Measurements from ENCODE around the gene CNIH1.
A peak's percentile ranks its signal among the peaks of the same experiment; 100 is the strongest.

The CNIH1 gene

DNA sequence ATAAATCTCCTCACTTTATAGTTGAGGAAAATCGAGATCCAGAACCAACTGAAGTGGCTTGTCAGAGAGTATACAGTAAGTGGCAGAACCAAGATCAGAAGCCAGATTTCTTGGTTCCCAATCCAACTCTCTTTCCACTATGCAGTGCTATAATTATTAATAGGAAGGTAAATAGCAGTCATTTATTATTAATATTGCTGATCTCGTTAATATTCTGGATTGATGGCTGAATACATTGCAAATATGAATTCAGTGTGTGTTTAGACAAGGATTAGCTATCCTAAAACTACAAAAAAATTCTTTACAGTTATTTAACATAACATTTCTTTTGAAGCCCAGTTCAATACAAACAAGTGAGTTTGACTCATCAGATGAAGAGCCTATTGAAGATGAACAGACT is 41.6 kb downstream of the CNIH1 start:
- H3K27ac ChIP-seq (ENCODE audit: low read depth, low read length), result no peak overlapping the region
- H3K4ac ChIP-seq (ENCODE audit: low read depth, low read length), result no peak overlapping the region
- H3K4me2 ChIP-seq (ENCODE audit: low read length), result no peak overlapping the region
- H3K23ac ChIP-seq (ENCODE audit: low read length), result no peak overlapping the region
- no peak overlapping the region for H4K5ac ChIP-seq (ENCODE audit: low read length)
- no peak overlapping the region for H3K9ac ChIP-seq (ENCODE audit: low read length)
- H3K56ac ChIP-seq (ENCODE audit: low read length), result no peak overlapping the region
- H2AK5ac ChIP-seq (ENCODE audit: low read length), result no peak overlapping the region
- no peak overlapping the region for H4K8ac ChIP-seq (ENCODE audit: low read depth, low read length)
- H3K4me3 ChIP-seq (ENCODE audit: low read length), result no peak overlapping the region
- H3K79me2 ChIP-seq (ENCODE audit: control insufficient read depth, insufficient read depth, low read length), result no peaks in the 10 kb centered on the region
- WGBS (ENCODE audit: extremely low coverage, insufficient coverage, low lambda C conversion rate), result no CpG with 5 or more reads among the region's 2 CpGs
- no peak overlapping the region for H2BK5ac ChIP-seq (ENCODE audit: low read length)
- H3K27me3 ChIP-seq (ENCODE audit: insufficient read depth, low read length, poor library complexity), result no peaks in the 10 kb centered on the region
- no peak overlapping the region for H2BK120ac ChIP-seq (ENCODE audit: low read depth, low read length)
- H3K36me3 ChIP-seq (ENCODE audit: control insufficient read depth, insufficient read depth, low read length), result no peaks in the 10 kb centered on the region
- H3K79me1 ChIP-seq (ENCODE audit: low read length), result peaks cover 2% of the 10 kb centered on the region
- no peaks in the 10 kb centered on the region for H3K4me1 ChIP-seq (ENCODE audit: control insufficient read depth, low read depth, low read length)
- no peak for DNase-seq
- H2BK15ac ChIP-seq (replicated peaks; ENCODE audit: low read depth), result no peak overlapping the region
- no peak overlapping the region for H3K18ac ChIP-seq (ENCODE audit: low read length)

DNA sequence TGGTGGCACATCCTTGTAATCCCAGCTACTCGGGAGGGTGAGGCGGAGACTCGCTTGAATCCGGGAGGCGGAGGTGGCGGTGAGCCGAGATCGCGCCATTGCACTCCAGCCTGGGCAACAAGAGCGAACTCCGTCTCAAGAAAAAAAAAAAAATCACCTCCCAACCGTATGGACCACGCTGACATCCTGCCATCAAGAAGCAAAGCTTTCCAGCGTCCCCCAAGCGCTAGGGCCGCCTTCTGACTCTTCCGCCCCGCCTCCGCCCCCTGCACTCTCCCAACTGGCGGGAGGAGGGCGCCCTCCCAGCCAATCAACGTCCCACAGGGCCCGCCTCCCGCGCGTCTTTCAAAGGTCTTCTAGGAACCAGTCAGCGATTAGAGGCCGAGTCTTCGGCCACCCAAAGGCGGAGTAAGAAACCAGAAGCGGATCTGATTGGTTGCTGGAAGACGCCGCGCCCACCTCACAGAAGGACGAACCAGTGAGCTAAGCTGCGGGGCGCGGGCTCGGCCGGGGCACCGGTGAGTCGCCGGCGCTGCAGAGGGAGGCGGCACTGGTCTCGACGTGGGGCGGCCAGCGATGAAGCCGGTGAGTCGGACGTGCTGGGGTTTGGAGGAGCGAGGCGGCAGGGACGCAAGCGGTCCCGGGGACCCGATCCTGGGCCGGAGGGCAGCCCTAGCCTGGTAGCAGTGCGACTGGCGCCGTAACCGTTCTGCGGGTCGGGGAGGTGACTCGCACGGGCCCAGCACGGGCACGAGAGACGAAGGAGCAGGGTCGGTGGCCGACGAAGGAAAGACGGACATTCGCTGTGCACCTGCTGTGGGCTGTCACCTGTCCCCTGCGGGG is 44.5 kb downstream of the CNIH1 start, which contains the start of gene CDKN3:
Gene CDKN3 (plus strand): TSS at position 515 of the 843 bp plus-strand sequence. CDS start 62 bp downstream, at position 577.
- Histone ChIP-seq H3K23ac (ENCODE audit: low read length) (peak within 1 kb of the TSS; percentile 86), H3K9ac (ENCODE audit: low read length) (peak within 1 kb of the TSS; percentile 98), H3K4ac (ENCODE audit: low read depth, low read length) (no peak within 1 kb of the TSS), H4K5ac (ENCODE audit: low read length) (no peak within 1 kb of the TSS), H2BK5ac (ENCODE audit: low read length) (peak within 1 kb of the TSS; percentile 65), H2BK15ac (replicated peaks; ENCODE audit: low read depth) (no peak within 1 kb of the TSS), H3K79me2 (ENCODE audit: control insufficient read depth, insufficient read depth, low read length) (no peaks in the 10 kb centered on the region), H3K4me2 (ENCODE audit: low read length) (peak within 1 kb of the TSS; percentile 86), H3K27me3 (ENCODE audit: insufficient read depth, low read length, poor library complexity) (no peaks in the 10 kb centered on the region), H3K79me1 (ENCODE audit: low read length) (peaks cover 2% of the 10 kb centered on the region), H3K27ac (ENCODE audit: low read depth, low read length) (peak within 1 kb of the TSS; percentile 9), H3K36me3 (ENCODE audit: control insufficient read depth, insufficient read depth, low read length) (no peaks in the 10 kb centered on the region), H4K8ac (ENCODE audit: low read depth, low read length) (no peak within 1 kb of the TSS), H3K4me1 (ENCODE audit: control insufficient read depth, low read depth, low read length) (no peaks in the 10 kb centered on the region), H3K56ac (ENCODE audit: low read length) (peak within 1 kb of the TSS; percentile 99), H3K4me3 (ENCODE audit: low read length) (peak within 1 kb of the TSS; percentile 90), H3K18ac (ENCODE audit: low read length) (peak within 1 kb of the TSS; percentile 31), H2BK120ac (ENCODE audit: low read depth, low read length) (no peak within 1 kb of the TSS), H2AK5ac (ENCODE audit: low read length) (no peak within 1 kb of the TSS)
- no CpG with 5 or more reads among the region's 76 CpGs for WGBS (ENCODE audit: extremely low coverage, insufficient coverage, low lambda C conversion rate)
- DNase-seq, result peak; percentile 100

- no peak overlapping the region for H2AK5ac ChIP-seq (ENCODE audit: low read length)
- no peak overlapping the region for H2BK120ac ChIP-seq (ENCODE audit: low read depth, low read length)
- DNase-seq, result no peak
- no peak overlapping the region for H3K4me3 ChIP-seq (ENCODE audit: low read length)
- no peak overlapping the region for H4K5ac ChIP-seq (ENCODE audit: low read length)
- H4K8ac ChIP-seq (ENCODE audit: low read depth, low read length), result no peak overlapping the region
- H3K79me1 ChIP-seq (ENCODE audit: low read length), result peaks cover 2% of the 10 kb centered on the region
- H3K23ac ChIP-seq (ENCODE audit: low read length), result no peak overlapping the region
- WGBS (ENCODE audit: extremely low coverage, insufficient coverage, low lambda C conversion rate), result no CpG with 5 or more reads among the region's 9 CpGs
- no peaks in the 10 kb centered on the region for H3K27me3 ChIP-seq (ENCODE audit: insufficient read depth, low read length, poor library complexity)
- no peaks in the 10 kb centered on the region for H3K36me3 ChIP-seq (ENCODE audit: control insufficient read depth, insufficient read depth, low read length)
- no peak overlapping the region for H2BK15ac ChIP-seq (replicated peaks; ENCODE audit: low read depth)
- peak overlapping the region; percentile 32 for H3K4me2 ChIP-seq (ENCODE audit: low read length)
- H3K4me1 ChIP-seq (ENCODE audit: control insufficient read depth, low read depth, low read length), result no peaks in the 10 kb centered on the region
- H3K79me2 ChIP-seq (ENCODE audit: control insufficient read depth, insufficient read depth, low read length), result no peaks in the 10 kb centered on the region
- H2BK5ac ChIP-seq (ENCODE audit: low read length), result no peak overlapping the region
- peak overlapping the region; percentile 31 for H3K18ac ChIP-seq (ENCODE audit: low read length)
- no peak overlapping the region for H3K27ac ChIP-seq (ENCODE audit: low read depth, low read length)
- peak overlapping the region; percentile 73 for H3K9ac ChIP-seq (ENCODE audit: low read length)
- peak overlapping the region; percentile 82 for H3K56ac ChIP-seq (ENCODE audit: low read length)
- H3K4ac ChIP-seq (ENCODE audit: low read depth, low read length), result no peak overlapping the region
Measured at GRCh38 chr14:54396183-54396492, 45.0 kb downstream of the CNIH1 start.

GRCh38 chr14:54395716-54396115 is 45.5 kb downstream of the CNIH1 start:
- Histone ChIP-seq H2BK120ac (ENCODE audit: low read depth, low read length) (no peak overlapping the region), H3K18ac (ENCODE audit: low read length) (no peak overlapping the region), H3K23ac (ENCODE audit: low read length) (no peak overlapping the region), H3K36me3 (ENCODE audit: control insufficient read depth, insufficient read depth, low read length) (no peaks in the 10 kb centered on the region), H3K9ac (ENCODE audit: low read length) (no peak overlapping the region), H3K27me3 (ENCODE audit: insufficient read depth, low read length, poor library complexity) (no peaks in the 10 kb centered on the region), H2BK15ac (replicated peaks; ENCODE audit: low read depth) (no peak overlapping the region), H2AK5ac (ENCODE audit: low read length) (no peak overlapping the region), H3K79me1 (ENCODE audit: low read length) (peaks cover 2% of the 10 kb centered on the region), H3K27ac (ENCODE audit: low read depth, low read length) (no peak overlapping the region), H4K8ac (ENCODE audit: low read depth, low read length) (no peak overlapping the region), H4K5ac (ENCODE audit: low read length) (no peak overlapping the region), H3K4ac (ENCODE audit: low read depth, low read length) (no peak overlapping the region), H3K4me3 (ENCODE audit: low read length) (no peak overlapping the region), H3K79me2 (ENCODE audit: control insufficient read depth, insufficient read depth, low read length) (no peaks in the 10 kb centered on the region), H2BK5ac (ENCODE audit: low read length) (no peak overlapping the region), H3K4me1 (ENCODE audit: control insufficient read depth, low read depth, low read length) (no peaks in the 10 kb centered on the region), H3K4me2 (ENCODE audit: low read length) (no peak overlapping the region), H3K56ac (ENCODE audit: low read length) (no peak overlapping the region)
- no CpG with 5 or more reads among the region's 2 CpGs for WGBS (ENCODE audit: extremely low coverage, insufficient coverage, low lambda C conversion rate)
- DNase-seq, result peak; percentile 13

DNA sequence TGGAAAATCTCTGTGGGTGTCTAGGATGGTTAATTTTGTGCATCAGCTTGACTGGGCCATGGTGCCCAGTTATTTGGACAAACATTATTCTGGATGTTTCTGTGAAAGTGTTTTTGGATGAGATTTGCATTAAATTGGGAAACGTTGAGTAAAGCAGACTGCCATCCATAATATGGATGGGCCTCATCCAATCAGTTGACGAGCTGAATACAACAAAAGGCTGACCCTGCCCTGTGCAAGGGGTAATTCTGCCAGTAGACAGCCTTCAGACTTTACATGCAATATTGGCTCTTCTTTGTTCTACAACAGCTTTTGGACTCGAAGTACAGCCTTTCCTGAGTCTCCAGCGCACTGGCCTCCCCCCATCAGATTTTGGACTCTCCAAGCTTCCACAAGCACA is 45.9 kb downstream of the CNIH1 start:
- H3K4me1 ChIP-seq (ENCODE audit: control insufficient read depth, low read depth, low read length), result no peaks in the 10 kb centered on the region
- H3K79me1 ChIP-seq (ENCODE audit: low read length), result peaks cover 2% of the 10 kb centered on the region
- no peak overlapping the region for H4K8ac ChIP-seq (ENCODE audit: low read depth, low read length)
- no peak overlapping the region for H3K4ac ChIP-seq (ENCODE audit: low read depth, low read length)
- no peak overlapping the region for H2AK5ac ChIP-seq (ENCODE audit: low read length)
- H3K4me2 ChIP-seq (ENCODE audit: low read length), result no peak overlapping the region
- no peaks in the 10 kb centered on the region for H3K27me3 ChIP-seq (ENCODE audit: insufficient read depth, low read length, poor library complexity)
- no peak overlapping the region for H3K4me3 ChIP-seq (ENCODE audit: low read length)
- WGBS (ENCODE audit: extremely low coverage, insufficient coverage, low lambda C conversion rate), result no CpG with 5 or more reads among the region's 4 CpGs
- H3K36me3 ChIP-seq (ENCODE audit: control insufficient read depth, insufficient read depth, low read length), result no peaks in the 10 kb centered on the region
- H3K27ac ChIP-seq (ENCODE audit: low read depth, low read length), result no peak overlapping the region
- no peak overlapping the region for H3K18ac ChIP-seq (ENCODE audit: low read length)
- no peak overlapping the region for H2BK5ac ChIP-seq (ENCODE audit: low read length)
- H2BK15ac ChIP-seq (replicated peaks; ENCODE audit: low read depth), result no peak overlapping the region
- DNase-seq, result no peak
- no peak overlapping the region for H3K9ac ChIP-seq (ENCODE audit: low read length)
- no peak overlapping the region for H2BK120ac ChIP-seq (ENCODE audit: low read depth, low read length)
- H3K23ac ChIP-seq (ENCODE audit: low read length), result no peak overlapping the region
- H3K79me2 ChIP-seq (ENCODE audit: control insufficient read depth, insufficient read depth, low read length), result no peaks in the 10 kb centered on the region
- no peak overlapping the region for H3K56ac ChIP-seq (ENCODE audit: low read length)
- no peak overlapping the region for H4K5ac ChIP-seq (ENCODE audit: low read length)

DNA sequence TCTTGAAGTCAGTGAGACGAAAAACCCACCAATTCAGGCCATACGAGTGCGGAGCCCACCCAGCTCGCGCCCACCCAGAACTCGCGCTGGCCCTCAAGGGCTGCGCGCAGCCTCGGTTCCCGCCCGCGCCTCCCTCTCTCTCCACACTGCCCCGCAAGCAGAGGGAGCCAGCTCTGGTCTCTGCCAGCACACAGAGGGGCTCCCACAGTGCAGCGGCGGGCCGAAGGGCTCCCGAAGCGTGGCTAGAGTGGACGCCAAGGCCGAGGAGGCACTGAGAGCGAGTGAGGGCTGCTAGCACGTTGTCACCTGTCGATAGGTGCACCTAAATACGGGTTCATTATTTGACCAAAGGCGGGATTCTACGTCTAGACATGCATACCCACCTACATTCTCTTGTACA is 46.6 kb downstream of the CNIH1 start:
- no peak overlapping the region for H2BK120ac ChIP-seq (ENCODE audit: low read depth, low read length)
- no peak overlapping the region for H3K18ac ChIP-seq (ENCODE audit: low read length)
- no peak overlapping the region for H3K27ac ChIP-seq (ENCODE audit: low read depth, low read length)
- H2AK5ac ChIP-seq (ENCODE audit: low read length), result no peak overlapping the region
- no peaks in the 10 kb centered on the region for H3K4me1 ChIP-seq (ENCODE audit: control insufficient read depth, low read depth, low read length)
- no peak for DNase-seq
- H4K5ac ChIP-seq (ENCODE audit: low read length), result no peak overlapping the region
- no peak overlapping the region for H3K4me3 ChIP-seq (ENCODE audit: low read length)
- H4K8ac ChIP-seq (ENCODE audit: low read depth, low read length), result no peak overlapping the region
- H2BK5ac ChIP-seq (ENCODE audit: low read length), result no peak overlapping the region
- H3K9ac ChIP-seq (ENCODE audit: low read length), result no peak overlapping the region
- H3K79me2 ChIP-seq (ENCODE audit: control insufficient read depth, insufficient read depth, low read length), result no peaks in the 10 kb centered on the region
- H3K36me3 ChIP-seq (ENCODE audit: control insufficient read depth, insufficient read depth, low read length), result no peaks in the 10 kb centered on the region
- no peak overlapping the region for H3K56ac ChIP-seq (ENCODE audit: low read length)
- H3K4ac ChIP-seq (ENCODE audit: low read depth, low read length), result no peak overlapping the region
- no peaks in the 10 kb centered on the region for H3K27me3 ChIP-seq (ENCODE audit: insufficient read depth, low read length, poor library complexity)
- H3K23ac ChIP-seq (ENCODE audit: low read length), result no peak overlapping the region
- H3K79me1 ChIP-seq (ENCODE audit: low read length), result peaks cover 2% of the 10 kb centered on the region
- H2BK15ac ChIP-seq (replicated peaks; ENCODE audit: low read depth), result no peak overlapping the region
- H3K4me2 ChIP-seq (ENCODE audit: low read length), result no peak overlapping the region
- WGBS (ENCODE audit: extremely low coverage, insufficient coverage, low lambda C conversion rate), result no CpG with 5 or more reads among the region's 27 CpGs

Measured in mesendoderm (in vitro differentiated cells).